GM10266 (cell line): ENCODE results near the gene C1orf105.

Source experiments
- DNase-seq: peaks from one replicate; pipeline ENCODE4 v3.0.0; 2012; ENCODE audit errors: extremely low spot score
- TF ChIP-seq, protein P1 (sequence below): IDR thresholded peaks from 2 replicates; pipeline ENCODE4 v1.5.1; 2012; ENCODE audit warnings: mild to moderate bottlenecking, low read depth; ENCODE audit not compliant: control insufficient read depth, insufficient read depth; ENCODE audit errors: missing control alignments

C1orf105 gene

DNA sequence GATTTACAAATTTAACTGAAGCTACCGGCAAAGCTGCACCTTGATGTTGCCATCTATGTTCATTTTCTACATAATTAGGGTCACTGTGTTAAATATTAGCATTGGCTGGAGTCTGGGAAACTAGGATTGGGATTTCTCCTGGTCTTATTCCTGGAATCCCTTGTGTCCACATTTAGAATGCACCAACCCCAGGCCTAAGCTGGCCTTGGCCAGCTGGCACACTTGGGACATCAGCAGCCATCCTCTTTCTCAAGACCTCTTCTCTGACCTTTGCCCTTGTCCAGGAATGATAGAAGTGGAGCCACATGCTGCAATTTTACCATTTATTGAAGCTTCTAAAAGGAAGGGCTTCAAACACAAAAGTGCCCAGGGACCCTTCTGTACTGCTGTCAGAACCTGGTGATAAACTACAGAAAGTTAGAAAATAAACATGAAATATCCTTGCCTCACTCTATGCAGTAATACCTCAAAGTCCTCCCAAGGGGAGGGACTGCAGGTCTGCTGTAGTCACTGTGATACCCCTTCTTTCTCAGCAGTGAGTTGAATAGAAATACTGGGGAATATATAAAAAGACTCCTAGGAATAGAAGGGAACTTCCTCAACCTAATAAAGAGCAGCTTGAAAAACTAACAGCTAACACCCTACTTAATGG, 37.1 kb downstream of the C1orf105 start:
- no peak for DNase-seq
- TF ChIP-seq, protein P1, sequence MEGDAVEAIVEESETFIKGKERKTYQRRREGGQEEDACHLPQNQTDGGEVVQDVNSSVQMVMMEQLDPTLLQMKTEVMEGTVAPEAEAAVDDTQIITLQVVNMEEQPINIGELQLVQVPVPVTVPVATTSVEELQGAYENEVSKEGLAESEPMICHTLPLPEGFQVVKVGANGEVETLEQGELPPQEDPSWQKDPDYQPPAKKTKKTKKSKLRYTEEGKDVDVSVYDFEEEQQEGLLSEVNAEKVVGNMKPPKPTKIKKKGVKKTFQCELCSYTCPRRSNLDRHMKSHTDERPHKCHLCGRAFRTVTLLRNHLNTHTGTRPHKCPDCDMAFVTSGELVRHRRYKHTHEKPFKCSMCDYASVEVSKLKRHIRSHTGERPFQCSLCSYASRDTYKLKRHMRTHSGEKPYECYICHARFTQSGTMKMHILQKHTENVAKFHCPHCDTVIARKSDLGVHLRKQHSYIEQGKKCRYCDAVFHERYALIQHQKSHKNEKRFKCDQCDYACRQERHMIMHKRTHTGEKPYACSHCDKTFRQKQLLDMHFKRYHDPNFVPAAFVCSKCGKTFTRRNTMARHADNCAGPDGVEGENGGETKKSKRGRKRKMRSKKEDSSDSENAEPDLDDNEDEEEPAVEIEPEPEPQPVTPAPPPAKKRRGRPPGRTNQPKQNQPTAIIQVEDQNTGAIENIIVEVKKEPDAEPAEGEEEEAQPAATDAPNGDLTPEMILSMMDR: no peak

DNA sequence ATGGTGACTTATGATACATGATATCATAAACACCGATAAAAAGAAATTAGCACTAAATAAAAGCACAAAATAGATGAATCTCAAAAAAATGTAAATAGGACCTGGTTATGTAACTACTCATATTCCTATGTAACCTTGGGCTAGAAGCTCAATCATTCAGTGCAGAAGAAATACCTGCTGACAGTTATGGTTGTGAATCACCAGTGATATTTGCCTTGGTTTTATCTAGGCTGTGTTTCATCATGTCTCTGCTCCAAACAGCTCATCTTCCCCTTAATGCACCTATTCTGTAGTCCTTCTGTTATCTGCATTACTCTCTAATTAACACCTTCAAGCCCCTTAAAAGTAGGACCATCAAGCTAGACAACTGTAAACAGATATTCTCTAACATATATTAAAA, 39.7 kb downstream of the C1orf105 start:
- TF ChIP-seq, protein P1: no peak
- no peak for DNase-seq

DNA sequence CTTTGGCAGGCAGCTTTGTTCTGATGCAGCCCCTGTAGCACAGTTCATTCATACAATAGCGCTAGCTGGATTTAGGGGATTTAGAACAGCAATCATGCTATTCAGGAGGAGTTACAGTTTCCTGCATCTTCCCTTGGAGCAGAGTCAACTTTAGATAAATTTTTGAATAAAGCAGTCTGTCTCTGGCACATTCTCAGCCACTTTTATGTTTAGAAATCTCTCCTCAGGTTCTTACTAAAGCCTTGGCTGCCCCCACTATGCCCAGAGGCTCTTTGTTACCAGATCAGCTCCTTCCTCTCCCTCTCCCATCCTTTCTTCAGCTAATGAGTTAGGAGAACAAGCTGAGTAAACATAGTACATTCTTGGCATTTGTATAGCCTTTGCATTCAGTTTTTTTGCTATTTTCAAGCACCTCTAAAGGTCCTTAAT, 40.4 kb downstream of the C1orf105 start:
- no peak for DNase-seq
- TF ChIP-seq, protein P1: no peak

DNA sequence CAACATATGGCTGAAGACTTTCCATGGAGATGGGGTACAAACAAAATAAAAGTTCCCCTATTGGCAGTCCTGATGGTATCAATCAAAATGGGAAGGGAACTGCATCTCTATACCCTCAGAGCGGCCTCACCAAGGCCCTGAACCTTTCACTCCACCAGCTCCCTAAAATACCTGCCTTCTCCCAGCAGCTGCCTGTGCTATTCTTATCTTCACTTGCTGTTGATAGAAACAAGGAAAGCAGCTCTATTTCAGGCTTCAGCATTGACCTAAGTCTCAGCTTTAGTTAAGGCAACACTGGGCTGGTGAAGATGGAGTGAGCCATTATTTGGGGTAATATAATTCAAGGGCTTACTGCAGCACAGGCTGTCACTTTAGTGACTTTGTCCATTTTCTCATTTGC, 45.1 kb downstream of the C1orf105 start:
- TF ChIP-seq, protein P1: no peak
- no peak for DNase-seq

DNA sequence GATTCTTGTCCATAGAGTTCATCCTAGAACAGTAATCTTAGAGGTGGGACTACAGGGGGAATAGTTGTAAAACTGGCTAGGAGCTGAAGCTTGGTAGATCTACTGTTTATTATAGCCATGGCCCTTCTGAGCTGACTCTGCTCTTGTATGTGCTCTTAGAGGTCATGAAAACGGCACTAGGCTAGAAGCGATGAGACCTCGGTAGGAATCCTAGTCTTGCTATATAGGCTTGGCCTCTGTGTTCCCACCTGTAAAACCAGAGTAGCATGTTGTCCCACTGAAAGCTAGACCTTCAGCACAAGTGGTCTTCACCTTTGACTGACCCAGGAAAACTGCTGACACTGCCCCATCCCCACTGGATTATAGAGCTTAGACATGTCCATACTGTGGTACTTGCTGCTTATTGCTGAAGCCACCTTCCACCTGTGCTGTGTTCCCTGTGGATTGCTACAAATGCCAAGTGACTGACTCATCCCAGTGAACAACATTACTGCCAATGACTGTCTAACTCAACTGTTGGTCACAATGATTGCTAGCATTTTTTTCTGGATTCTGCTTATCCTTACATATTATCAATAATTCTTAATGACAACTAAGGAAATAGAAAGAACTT, 46.4 kb downstream of the C1orf105 start:
- DNase-seq: no peak
- TF ChIP-seq, protein P1: no peak

DNA sequence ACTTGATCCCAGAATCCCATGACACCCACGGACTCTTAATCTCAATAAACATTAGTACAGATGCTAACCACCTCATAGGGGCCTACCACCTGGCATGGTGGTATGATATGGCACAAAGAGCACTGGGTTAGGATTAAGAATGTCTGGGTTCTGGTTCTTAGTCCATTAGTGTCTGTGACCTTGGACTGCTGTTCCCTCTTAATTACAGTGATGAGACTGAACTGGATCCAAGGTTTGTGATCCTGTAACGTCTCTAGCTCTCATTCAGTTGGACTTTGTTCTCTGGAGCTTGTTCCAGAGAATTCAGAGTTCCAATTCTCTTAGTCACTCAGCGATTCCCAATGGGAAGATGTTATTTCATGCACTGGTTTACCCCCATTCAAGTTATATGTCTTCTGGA, 47.0 kb downstream of the C1orf105 start:
- TF ChIP-seq, protein P1: no peak

DNA sequence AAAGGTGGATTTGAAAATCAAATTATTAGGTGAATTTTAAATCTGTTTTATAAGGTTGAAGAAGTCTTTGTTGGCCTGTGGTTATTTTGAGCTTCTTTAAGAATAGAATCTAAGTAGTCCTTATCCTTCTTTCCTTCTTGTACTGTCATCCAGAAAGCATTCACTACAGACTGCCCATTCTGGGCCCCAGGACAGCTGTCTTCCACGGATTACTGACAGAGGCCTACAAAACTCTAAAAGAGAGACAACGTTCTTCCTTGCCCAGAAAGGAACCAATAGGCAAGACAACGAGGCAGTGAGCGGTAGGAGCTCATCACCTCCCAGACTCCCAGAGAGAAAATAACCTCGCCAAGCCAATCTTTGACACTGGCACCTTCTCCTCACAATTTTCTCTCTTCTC, 47.8 kb downstream of the C1orf105 start:
- TF ChIP-seq, protein P1: no peak
- no peak for DNase-seq

More for the DNA sequence above, 47.0 kb downstream of the C1orf105 start:
- no peak for DNase-seq
